Retinal pigment epithelial cell (primary cell): ENCODE measurements around the gene SFR1.
"Not testable (repeated sequence)": the region's sequence is repeated elsewhere in the genome, so short reads cannot be mapped to it uniquely, and the experiment has no call there.

Experiments
- DNase-seq: peaks from one replicate; pipeline ENCODE4 v3.0.0-alpha.2; 2010; ENCODE audit warnings: low read depth
- H3K4me3 ChIP-seq: 2 replicates; pipeline ENCODE4 v1.5.1; 2011; ENCODE audit warnings: mild to moderate bottlenecking, low read length, control low read depth, moderate library complexity
- TF ChIP-seq, protein P1 (sequence below): conservative IDR thresholded peaks from 2 replicates; pipeline ENCODE4 v1.5.1; 2011; ENCODE audit warnings: low read depth, low read length, control low read depth, inconsistent platforms

SFR1 gene

DNA sequence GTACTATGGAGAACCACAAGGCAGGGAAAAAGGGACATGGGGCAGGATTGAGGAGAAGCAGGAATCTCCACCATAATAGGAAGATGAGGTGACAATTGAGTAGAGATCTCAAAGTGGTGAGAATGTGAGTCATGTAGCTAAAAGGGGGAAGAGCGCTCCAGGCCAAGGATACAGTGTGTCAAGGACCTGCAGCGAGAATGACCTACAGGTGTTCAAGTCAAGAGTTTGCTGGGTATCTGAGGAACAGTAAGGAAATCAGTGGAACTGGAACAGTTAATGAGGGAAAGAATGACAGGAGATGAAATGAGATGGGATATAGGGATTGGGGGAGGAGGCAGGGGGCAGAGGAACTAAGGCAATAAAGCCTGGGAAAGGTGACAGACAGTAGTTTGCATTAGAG is 33.6 kb downstream of the SFR1 start:
- no peak overlapping the region for H3K4me3 ChIP-seq
- DNase-seq, result no peak
- TF ChIP-seq, protein P1, sequence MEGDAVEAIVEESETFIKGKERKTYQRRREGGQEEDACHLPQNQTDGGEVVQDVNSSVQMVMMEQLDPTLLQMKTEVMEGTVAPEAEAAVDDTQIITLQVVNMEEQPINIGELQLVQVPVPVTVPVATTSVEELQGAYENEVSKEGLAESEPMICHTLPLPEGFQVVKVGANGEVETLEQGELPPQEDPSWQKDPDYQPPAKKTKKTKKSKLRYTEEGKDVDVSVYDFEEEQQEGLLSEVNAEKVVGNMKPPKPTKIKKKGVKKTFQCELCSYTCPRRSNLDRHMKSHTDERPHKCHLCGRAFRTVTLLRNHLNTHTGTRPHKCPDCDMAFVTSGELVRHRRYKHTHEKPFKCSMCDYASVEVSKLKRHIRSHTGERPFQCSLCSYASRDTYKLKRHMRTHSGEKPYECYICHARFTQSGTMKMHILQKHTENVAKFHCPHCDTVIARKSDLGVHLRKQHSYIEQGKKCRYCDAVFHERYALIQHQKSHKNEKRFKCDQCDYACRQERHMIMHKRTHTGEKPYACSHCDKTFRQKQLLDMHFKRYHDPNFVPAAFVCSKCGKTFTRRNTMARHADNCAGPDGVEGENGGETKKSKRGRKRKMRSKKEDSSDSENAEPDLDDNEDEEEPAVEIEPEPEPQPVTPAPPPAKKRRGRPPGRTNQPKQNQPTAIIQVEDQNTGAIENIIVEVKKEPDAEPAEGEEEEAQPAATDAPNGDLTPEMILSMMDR, result no peak

GRCh38 chr10:104170610-104171254 is 48.8 kb downstream of the SFR1 start:
- TF ChIP-seq, protein P1, result no peak
- no peak for DNase-seq
- no peak overlapping the region for H3K4me3 ChIP-seq

GRCh38 chr10:104174136-104174535 is 52.2 kb downstream of the SFR1 start:
- DNase-seq, H3K4me3 ChIP-seq: not testable (repeated sequence)
